ENCODE results near the gene TACSTD2. TPM values are rescaled to one million over a fixed set of nuclear protein-coding genes. Genes with fewer than 3 reads are reported as not detected.

Gene TACSTD2
- total RNA-seq, 4 donors from 2014 or later: 5.7 to 13.0 (median 8.9) TPM

- peak; percentile 39 to 49 for DNase-seq
- TF ChIP-seq CTCF (IDR thresholded peaks at IDR 0.05): no peak
- no peak for TF ChIP-seq POLR2A (IDR thresholded peaks at IDR 0.05)
- peak overlapping the region; percentile 47 to 80 (median 64) for H3K27ac ChIP-seq
- H3K27me3 ChIP-seq: no peaks in the 10 kb centered on the region
- 42 to 54% methylated on average over 3 to 4 of the region's 4 CpGs for WGBS, 2 donors
- H3K36me3 ChIP-seq: no peaks in the 10 kb centered on the region
- intact Hi-C loops (cut with DNase I): no loop called here
- no peaks in the 10 kb centered on the region for H3K9me3 ChIP-seq
- no peak overlapping the region for H3K4me3 ChIP-seq (replicated peaks in 1 of 3)
- H3K4me1 ChIP-seq: peaks cover 20 to 39% of the 10 kb centered on the region in 2 donors
These were observed 3.1 kb downstream of the TACSTD2 start for GRCh38 chr1:58573705-58574591.

- Histone ChIP-seq H3K36me3 (no peaks in the 10 kb centered on the region), H3K9me3 (no peaks in the 10 kb centered on the region), H3K27ac (peak overlapping the region; percentile 47 to 80 (median 64)), H3K4me1 (peaks cover 20 to 39% of the 10 kb centered on the region in 2 donors), H3K27me3 (no peaks in the 10 kb centered on the region), H3K4me3 (replicated peaks in 1 of 3) (no peak overlapping the region)
- intact Hi-C loops (cut with DNase I): no loop called here
- TF ChIP-seq POLR2A (IDR thresholded peaks at IDR 0.05): no peak
- TF ChIP-seq CTCF (IDR thresholded peaks at IDR 0.05): no peak
- no peak for DNase-seq
- WGBS, 2 donors: 68 to 79% methylated on average over 2 of the region's 2 CpGs
These were observed 3.9 kb downstream of the TACSTD2 start for GRCh38 chr1:58573138-58573537.

GRCh38 chr1:58572690-58573089, 4.4 kb downstream of the TACSTD2 start:
- Histone ChIP-seq H3K4me3 (replicated peaks in 1 of 3) (no peak overlapping the region), H3K4me1 (peaks cover 20 to 39% of the 10 kb centered on the region in 2 donors), H3K27ac (peak overlapping the region; percentile 47 to 80 (median 64)), H3K36me3 (no peaks in the 10 kb centered on the region), H3K9me3 (no peaks in the 10 kb centered on the region), H3K27me3 (no peaks in the 10 kb centered on the region)
- 31 to 38% methylated on average over 2 of the region's 2 CpGs for WGBS, 2 donors
- TF ChIP-seq CTCF (IDR thresholded peaks at IDR 0.05) (no peak), POLR2A (IDR thresholded peaks at IDR 0.05) (no peak)
- intact Hi-C loops (cut with DNase I): no loop called here
- DNase-seq: peak; percentile 73 to 78

- peaks cover 20 to 33% of the 10 kb centered on the region in 2 donors for H3K4me1 ChIP-seq
- H3K27me3 ChIP-seq: no peaks in the 10 kb centered on the region
- H3K27ac ChIP-seq: no peak overlapping the region
- H3K9me3 ChIP-seq: no peaks in the 10 kb centered on the region
- intact Hi-C loops (cut with DNase I): no loop called here
- no peak for DNase-seq
- H3K4me3 ChIP-seq (replicated peaks in 1 of 3): no peak overlapping the region
- TF ChIP-seq POLR2A (IDR thresholded peaks at IDR 0.05): no peak
- TF ChIP-seq CTCF (IDR thresholded peaks at IDR 0.05): no peak
- H3K36me3 ChIP-seq: no peaks in the 10 kb centered on the region
These were observed 5.4 kb downstream of the TACSTD2 start for GRCh38 chr1:58571616-58572015.

GRCh38 chr1:58570817-58571216, 6.2 kb downstream of the TACSTD2 start:
- H3K9me3 ChIP-seq: no peaks in the 10 kb centered on the region
- WGBS, 2 donors: 84 to 100% methylated on average over 2 of the region's 2 CpGs
- intact Hi-C loops (cut with DNase I): no loop called here
- no peak overlapping the region for H3K4me3 ChIP-seq (replicated peaks in 1 of 3)
- TF ChIP-seq POLR2A (IDR thresholded peaks at IDR 0.05) (no peak), CTCF (IDR thresholded peaks at IDR 0.05) (no peak)
- no peak overlapping the region for H3K27ac ChIP-seq
- no peaks in the 10 kb centered on the region for H3K27me3 ChIP-seq
- no peaks in the 10 kb centered on the region for H3K36me3 ChIP-seq
- DNase-seq: no peak
- H3K4me1 ChIP-seq: peaks cover 20 to 27% of the 10 kb centered on the region in 2 donors
